Fibroblast of lung (primary cell): ENCODE measurements around the gene CLMP. TPM values are rescaled to one million over a fixed set of nuclear protein-coding genes. Genes with fewer than 3 reads are reported as not detected.

Source experiments
- DNase-seq, 2 donors: peaks; one replicate each; pipeline versions ENCODE4 v3.0.0 to v3.0.0-alpha.2; 2010; ENCODE audit warnings: low read depth in 2 of 2
- H2AFZ ChIP-seq: 2 replicates; pipeline ENCODE4 v1.5.1; 2012; ENCODE audit warnings: low read length, control low read depth, inconsistent platforms
- H3K27ac ChIP-seq: 2 replicates; pipeline ENCODE4 v1.5.1; 2011; ENCODE audit warnings: low read length, control low read depth; ENCODE audit not compliant: insufficient read depth
- H3K27me3 ChIP-seq: 2 replicates; pipeline ENCODE4 v1.5.1; 2011; ENCODE audit warnings: mild to moderate bottlenecking, low read length; ENCODE audit not compliant: control insufficient read depth, insufficient read depth
- H3K36me3 ChIP-seq: 2 replicates; pipeline ENCODE4 v1.5.1; 2011; ENCODE audit warnings: low read length; ENCODE audit not compliant: control insufficient read depth, insufficient read depth
- H3K4me1 ChIP-seq: 2 replicates; pipeline ENCODE4 v1.5.1; 2011; ENCODE audit warnings: low read length; ENCODE audit not compliant: control insufficient read depth, insufficient read depth; ENCODE audit errors: extremely low read depth
- H3K4me2 ChIP-seq: 2 replicates; pipeline ENCODE4 v1.5.1; 2011; ENCODE audit warnings: low read length, control low read depth; ENCODE audit not compliant: insufficient read depth; ENCODE audit errors: extremely low read depth
- H3K4me3 ChIP-seq, 4 experiments: fragments of 200-600 bp in 1 of 4; sonication (generic) in 1 of 4; replicated peaks in 1 of 4; 2 replicates each; pipeline ENCODE4 v1.5.1; 2011 to 2016; ENCODE audit warnings: low read length in 4 of 4, low read depth in 3 of 4, mild to moderate bottlenecking in 3 of 4, control low read depth in 2 of 4, inconsistent platforms in 1 of 4, mixed read lengths in 1 of 4; ENCODE audit not compliant: insufficient read depth in 1 of 4; ENCODE audit errors: control extremely low read depth in 1 of 4
- H3K79me2 ChIP-seq: 2 replicates; pipeline ENCODE4 v1.5.1; 2012; ENCODE audit warnings: mild to moderate bottlenecking, low read length, inconsistent platforms; ENCODE audit not compliant: control insufficient read depth, insufficient read depth
- H3K9ac ChIP-seq: 2 replicates; pipeline ENCODE4 v1.5.1; 2011; ENCODE audit warnings: mild to moderate bottlenecking, low read length, control low read depth; ENCODE audit not compliant: insufficient read depth
- H3K9me3 ChIP-seq: 2 replicates; pipeline ENCODE4 v1.5.1; 2012; ENCODE audit warnings: low read depth, low read length; ENCODE audit not compliant: control insufficient read depth, insufficient read depth
- H4K20me1 ChIP-seq: 2 replicates; pipeline ENCODE4 v1.5.1; 2011; ENCODE audit warnings: low read length; ENCODE audit not compliant: control insufficient read depth, insufficient read depth; ENCODE audit errors: extremely low read depth
- CTCF ChIP-seq, 2 donors: IDR thresholded peaks in 1 of 2; conservative IDR thresholded peaks in 1 of 2; 1 replicate in 1 of 2; 2 replicates in 1 of 2; pipeline ENCODE4 v1.5.1; 2011 to 2012; ENCODE audit warnings: low read length in 2 of 2, control low read depth in 1 of 2, inconsistent platforms in 1 of 2, low read depth in 1 of 2, mild to moderate bottlenecking in 1 of 2
- EZH2 ChIP-seq: IDR thresholded peaks from 2 replicates; pipeline ENCODE4 v1.5.1; 2012; ENCODE audit warnings: low read length, control low read depth, mild to moderate bottlenecking; ENCODE audit errors: missing control alignments
- polyA plus RNA-seq, 2 donors: library from polyadenylated mRNA; depleted of rRNA in 1 of 2; stranded (reverse) in 1 of 2; unstranded in 1 of 2; fragments of >200 nt; gene quantifications; 2 replicates each; pipeline ENCODE4 v1.2.1, GENCODE V29; 2011 to 2012; ENCODE audit warnings: missing spikeins in 1 of 2
- total RNA-seq: library from RNA; depleted of rRNA; stranded (reverse); fragments of >200 nt; gene quantifications from 2 replicates; pipeline ENCODE4 v1.2.1, GENCODE V29; 2014

Gene CLMP
- total and polyA plus RNA-seq, 2 donors (not counting 1 experiment from before 2014, with no cell fraction given), result 107 to 243 TPM

DNA sequence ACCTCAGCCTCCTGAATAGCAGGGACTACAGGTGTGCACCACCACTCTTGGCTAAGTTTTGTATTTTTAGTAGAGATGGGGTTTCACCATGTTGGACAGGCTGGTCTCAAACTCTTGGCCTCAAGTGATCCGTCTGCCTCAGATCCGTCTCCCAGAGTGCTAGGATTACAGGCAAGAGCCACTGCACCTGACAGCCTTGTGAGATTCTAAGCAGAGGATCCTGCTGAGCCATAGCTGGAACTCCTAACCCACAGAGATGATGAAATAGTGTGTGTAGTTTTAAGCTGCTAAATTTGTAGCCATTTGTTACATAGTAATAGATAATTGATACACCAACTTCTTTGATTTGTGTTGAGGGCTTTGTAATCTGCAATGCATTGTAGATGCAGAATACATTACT lies 51.1 kb downstream of the CLMP start:
- Histone ChIP-seq H3K27me3 (no peaks in the 10 kb centered on the region), H3K36me3 (no peaks in the 10 kb centered on the region), H4K20me1 (no peaks in the 10 kb centered on the region), H3K4me2 (no peak overlapping the region), H2AFZ (no peak overlapping the region), H3K4me1 (peaks cover 8% of the 10 kb centered on the region), H3K4me3 (no peak overlapping the region), H3K9ac (no peak overlapping the region), H3K9me3 (no peaks in the 10 kb centered on the region), H3K79me2 (peaks cover 55% of the 10 kb centered on the region), H3K27ac (no peak overlapping the region)
- TF ChIP-seq CTCF (conservative IDR thresholded peaks at IDR 0.05 in 1 of 2, IDR thresholded peaks at IDR 0.05 in 1 of 2; ENCODE audit: low read depth in 1 of 2, low read length in 2 of 2) (no peak), EZH2 (no peak)
- no peak for DNase-seq

DNA sequence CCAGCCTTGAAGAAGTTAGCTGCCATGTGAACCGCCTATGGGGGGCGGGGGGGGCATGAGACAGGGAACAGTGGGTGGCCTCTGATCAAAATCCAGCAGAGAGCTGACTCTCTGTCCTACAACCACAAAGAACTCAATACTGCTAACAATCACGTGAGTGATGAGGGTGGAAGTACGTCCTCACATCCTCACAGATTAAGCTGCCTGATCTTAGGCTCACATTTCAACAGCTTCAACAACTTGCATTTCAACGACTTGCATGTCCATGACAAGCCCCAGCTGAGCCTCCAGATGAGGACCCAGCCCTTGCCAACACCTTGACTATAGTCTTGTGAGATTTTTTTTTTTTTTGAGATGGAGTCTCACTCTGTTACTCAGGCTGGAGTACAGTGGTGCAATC lies 51.6 kb downstream of the CLMP start:
- H2AFZ ChIP-seq, result no peak overlapping the region
- H3K4me1 ChIP-seq, result peaks cover 8% of the 10 kb centered on the region
- no peaks in the 10 kb centered on the region for H3K9me3 ChIP-seq
- no peak overlapping the region for H3K4me3 ChIP-seq
- H3K79me2 ChIP-seq, result peaks cover 53% of the 10 kb centered on the region
- no peaks in the 10 kb centered on the region for H3K36me3 ChIP-seq
- no peak overlapping the region for H3K9ac ChIP-seq
- no peaks in the 10 kb centered on the region for H4K20me1 ChIP-seq
- TF ChIP-seq CTCF (conservative IDR thresholded peaks at IDR 0.05 in 1 of 2, IDR thresholded peaks at IDR 0.05 in 1 of 2; ENCODE audit: low read depth in 1 of 2, low read length in 2 of 2), result no peak
- TF ChIP-seq EZH2, result no peak
- no peak overlapping the region for H3K27ac ChIP-seq
- H3K27me3 ChIP-seq, result no peaks in the 10 kb centered on the region
- no peak overlapping the region for H3K4me2 ChIP-seq
- DNase-seq, result no peak

DNA sequence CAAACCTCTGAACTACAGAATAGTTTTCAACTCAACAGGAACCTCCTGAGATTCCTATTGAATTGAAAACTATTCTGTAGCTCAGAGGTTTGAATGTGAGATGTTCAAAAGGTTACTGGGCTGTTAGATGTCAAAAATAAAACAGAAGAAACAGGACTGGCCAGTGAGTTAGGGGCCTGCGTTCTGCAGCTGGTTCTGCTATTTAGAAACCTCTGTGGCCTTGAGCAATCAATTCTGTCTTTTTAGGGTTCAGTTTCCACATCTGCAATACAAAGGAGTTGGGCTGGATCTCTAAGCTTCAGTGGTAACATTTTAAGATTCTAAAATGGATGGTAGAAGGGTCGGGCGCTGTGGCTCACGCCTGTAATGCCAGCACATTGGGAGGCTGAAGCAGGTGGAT lies 55.8 kb downstream of the CLMP start:
- Histone ChIP-seq H3K9ac (no peak overlapping the region), H3K4me3 (no peak overlapping the region), H3K79me2 (peaks cover 28% of the 10 kb centered on the region), H3K36me3 (no peaks in the 10 kb centered on the region), H3K27me3 (no peaks in the 10 kb centered on the region), H3K4me2 (no peak overlapping the region), H3K27ac (no peak overlapping the region), H2AFZ (no peak overlapping the region), H3K4me1 (peaks cover 2% of the 10 kb centered on the region), H3K9me3 (no peaks in the 10 kb centered on the region), H4K20me1 (no peaks in the 10 kb centered on the region)
- DNase-seq, result no peak
- TF ChIP-seq EZH2 (no peak), CTCF (conservative IDR thresholded peaks at IDR 0.05 in 1 of 2, IDR thresholded peaks at IDR 0.05 in 1 of 2; ENCODE audit: low read depth in 1 of 2, low read length in 2 of 2) (no peak)
